NCI-H2227 (cell line): Measurements from ENCODE around the gene BCL3.

Experiments used
- DNase-seq: peaks from one replicate; lab custom pipeline; 2025; ENCODE audit not compliant: unreplicated experiment; lab: John Stamatoyannopoulos, UW

Gene BCL3

GRCh38 chr19:44785271-44785670 is 36.8 kb downstream of the BCL3 start:
- no peak for DNase-seq

- no peak for DNase-seq
Measured at GRCh38 chr19:44785993-44786392, 37.5 kb downstream of the BCL3 start.

GRCh38 chr19:44788971-44789370 is 40.5 kb downstream of the BCL3 start:
- no peak for DNase-seq

GRCh38 chr19:44789943-44790483 is 41.5 kb downstream of the BCL3 start:
- no peak for DNase-seq

GRCh38 chr19:44792281-44792680 is 43.8 kb downstream of the BCL3 start:
- DNase-seq, result no peak

GRCh38 chr19:44794610-44795009 is 46.1 kb downstream of the BCL3 start:
- DNase-seq, result no peak

- no peak for DNase-seq
Measured at GRCh38 chr19:44795398-44795987, 47.0 kb downstream of the BCL3 start.

- DNase-seq, result no peak
Measured at GRCh38 chr19:44796701-44797115, 48.2 kb downstream of the BCL3 start.

GRCh38 chr19:44799627-44800346 is 51.3 kb downstream of the BCL3 start:
- DNase-seq, result no peak

GRCh38 chr19:44800461-44800860 is 52.0 kb downstream of the BCL3 start:
- DNase-seq, result peak; percentile 79

GRCh38 chr19:44803442-44804428 is 55.2 kb downstream of the BCL3 start:
- DNase-seq, result no peak

GRCh38 chr19:44806291-44806690 is 57.8 kb downstream of the BCL3 start:
- no peak for DNase-seq

- DNase-seq, result no peak
Measured at GRCh38 chr19:44807162-44807561, 58.7 kb downstream of the BCL3 start.

GRCh38 chr19:44807652-44808462 is 59.3 kb downstream of the BCL3 start:
- DNase-seq, result no peak

- DNase-seq, result peak; percentile 37
Measured at GRCh38 chr19:44808463-44809371, 60.2 kb downstream of the BCL3 start, which contains the start of gene BCAM. TSS of gene BCAM (plus strand) at chr19:44809103. CDS start at chr19:44809125, 22 bp downstream.
